KMS-11 (cell line): Measurements from ENCODE around the gene HFE.
"Not testable (repeated sequence)": the region's sequence is repeated elsewhere in the genome, so short reads cannot be mapped to it uniquely, and the experiment has no call there.

ENCODE experiments used
- H2AFZ ChIP-seq: fragments of 200-600 bp; sonication (generic); 2 replicates; pipeline ENCODE4 v1.6.1; 2016; ENCODE audit warnings: antibody characterized with exemption, mixed run types, low read depth
- H3K27ac ChIP-seq: fragments of 200-600 bp; sonication (generic); 2 replicates; pipeline ENCODE4 v1.6.1; 2016; ENCODE audit warnings: mild to moderate bottlenecking, mixed run types
- H3K27me3 ChIP-seq: fragments of 200-600 bp; sonication (generic); 2 replicates; pipeline ENCODE4 v1.6.1; 2017; ENCODE audit warnings: mild to moderate bottlenecking, low read depth, mixed run types, moderate library complexity; ENCODE audit not compliant: insufficient read depth
- H3K36me3 ChIP-seq: fragments of 200-600 bp; sonication (generic); 2 replicates; pipeline ENCODE4 v1.6.1; 2017; ENCODE audit warnings: mild to moderate bottlenecking, mixed run types; ENCODE audit not compliant: insufficient read depth
- H3K4me1 ChIP-seq: fragments of 200-600 bp; sonication (generic); 2 replicates; pipeline ENCODE4 v1.6.1; 2016; ENCODE audit warnings: mild to moderate bottlenecking, low read depth, mixed run types; ENCODE audit not compliant: poor library complexity, severe bottlenecking
- H3K4me2 ChIP-seq: fragments of 200-600 bp; sonication (generic); 2 replicates; pipeline ENCODE4 v1.7.0; 2016; ENCODE audit warnings: mild to moderate bottlenecking, mixed run types
- H3K4me3 ChIP-seq: fragments of 200-600 bp; sonication (generic); IDR thresholded peaks from 2 replicates; pipeline ENCODE4 v1.6.1; 2017; ENCODE audit warnings: low read depth, low read length, mixed read lengths; ENCODE audit not compliant: insufficient read depth
- H3K79me2 ChIP-seq: fragments of 200-600 bp; sonication (generic); 2 replicates; pipeline ENCODE4 v1.6.1; 2016; ENCODE audit warnings: low read depth, mixed run types; ENCODE audit not compliant: insufficient read depth
- H3K9ac ChIP-seq: fragments of 200-600 bp; sonication (generic); 2 replicates; pipeline ENCODE4 v1.6.1; 2016; ENCODE audit warnings: mild to moderate bottlenecking, mixed run types
- H4K20me1 ChIP-seq: fragments of 200-600 bp; sonication (generic); 2 replicates; pipeline ENCODE4 v1.6.1; 2016; ENCODE audit warnings: mild to moderate bottlenecking, mixed run types; ENCODE audit not compliant: insufficient read depth
- CTCF ChIP-seq: fragments of 200-600 bp; sonication (generic); conservative IDR thresholded peaks from 2 replicates; pipeline ENCODE4 v1.6.1; 2017; ENCODE audit warnings: low read depth, mild to moderate bottlenecking, antibody characterized with exemption, low read length, moderate library complexity, mixed read lengths

HFE gene

GRCh38 chr6:26045065-26045927 is 41.9 kb upstream of the HFE start:
- Histone ChIP-seq H3K4me1 (no peaks in the 10 kb centered on the region), H3K27me3 (no peaks in the 10 kb centered on the region), H3K36me3 (no peaks in the 10 kb centered on the region), H2AFZ (no peak overlapping the region), H4K20me1 (no peaks in the 10 kb centered on the region), H3K79me2 (no peaks in the 10 kb centered on the region), H3K27ac (no peak overlapping the region), H3K4me3 (no peak overlapping the region), H3K4me2 (no peak overlapping the region), H3K9ac (no peak overlapping the region)
- TF ChIP-seq CTCF = no peak

- H3K4me1 ChIP-seq = no peaks in the 10 kb centered on the region
- no peak overlapping the region for H3K9ac ChIP-seq
- no peak for TF ChIP-seq CTCF
- H3K27me3 ChIP-seq = no peaks in the 10 kb centered on the region
- no peak overlapping the region for H2AFZ ChIP-seq
- H3K36me3 ChIP-seq = no peaks in the 10 kb centered on the region
- no peak overlapping the region for H3K27ac ChIP-seq
- no peaks in the 10 kb centered on the region for H4K20me1 ChIP-seq
- no peak overlapping the region for H3K4me2 ChIP-seq
- no peaks in the 10 kb centered on the region for H3K79me2 ChIP-seq
- no peak overlapping the region for H3K4me3 ChIP-seq
Observed at GRCh38 chr6:26045928-26046368, 41.3 kb upstream of the HFE start.

GRCh38 chr6:26047329-26047728 is 39.9 kb upstream of the HFE start:
- not testable (repeated sequence) for H3K79me2 ChIP-seq, H3K27ac ChIP-seq, H3K9ac ChIP-seq, H2AFZ ChIP-seq, H3K27me3 ChIP-seq, H3K4me3 ChIP-seq, H4K20me1 ChIP-seq, H3K4me2 ChIP-seq, H3K4me1 ChIP-seq, H3K36me3 ChIP-seq

- TF ChIP-seq CTCF = no peak
- Histone ChIP-seq H2AFZ (no peak overlapping the region), H4K20me1 (no peaks in the 10 kb centered on the region), H3K9ac (no peak overlapping the region), H3K4me2 (no peak overlapping the region), H3K79me2 (no peaks in the 10 kb centered on the region), H3K27ac (no peak overlapping the region), H3K27me3 (no peaks in the 10 kb centered on the region), H3K4me3 (no peak overlapping the region), H3K4me1 (no peaks in the 10 kb centered on the region), H3K36me3 (no peaks in the 10 kb centered on the region)
Observed at GRCh38 chr6:26048590-26048989, 38.6 kb upstream of the HFE start.

- H3K27ac ChIP-seq = peak overlapping the region; percentile 9; the same call in 1 of the 2 replicates
- no peak overlapping the region for H3K9ac ChIP-seq
- no peaks in the 10 kb centered on the region for H3K27me3 ChIP-seq
- no peak overlapping the region for H2AFZ ChIP-seq
- no peaks in the 10 kb centered on the region for H4K20me1 ChIP-seq
- no peaks in the 10 kb centered on the region for H3K79me2 ChIP-seq
- no peak for TF ChIP-seq CTCF
- no peak overlapping the region for H3K4me3 ChIP-seq
- H3K36me3 ChIP-seq = no peaks in the 10 kb centered on the region
- no peak overlapping the region for H3K4me2 ChIP-seq
- peaks cover 8% of the 10 kb centered on the region for H3K4me1 ChIP-seq
Observed at GRCh38 chr6:26051665-26052310, 35.4 kb upstream of the HFE start.

- not testable (repeated sequence) for H3K27ac ChIP-seq, H3K36me3 ChIP-seq, H3K27me3 ChIP-seq, H3K9ac ChIP-seq, H4K20me1 ChIP-seq, H3K79me2 ChIP-seq, H3K4me3 ChIP-seq, H2AFZ ChIP-seq, H3K4me2 ChIP-seq
- H3K4me1 ChIP-seq = peaks cover 16% of the 10 kb centered on the region
Observed at GRCh38 chr6:26052762-26053250, 34.4 kb upstream of the HFE start.
